Loucy (cell line): ENCODE data around the gene COBLL1.

ENCODE experiments used
- CTCF ChIP-seq: fragments of 200-600 bp; sonication (generic); conservative IDR thresholded peaks from 2 replicates; pipeline ENCODE4 v1.5.1; 2014; ENCODE audit warnings: mild to moderate bottlenecking, antibody characterized with exemption, low read length
- EZH2phosphoT487 ChIP-seq: fragments of 200-600 bp; IDR thresholded peaks from 2 replicates; pipeline ENCODE4 v1.6.1; 2018; ENCODE audit warnings: antibody characterized with exemption, mild to moderate bottlenecking, moderate library complexity, borderline replicate concordance

- no peak for TF ChIP-seq CTCF
- no peak for TF ChIP-seq EZH2phosphoT487
These were observed 62.1 kb downstream of the COBLL1 start for GRCh38 chr2:164779383-164780057.
